Activated naive CD8-positive, alpha-beta T cell treated with anti-CD3 and anti-CD28 coated beads, Interleukin-2, amount 50 U/mL, for 24 hours (primary cell): ENCODE data around the gene SEMA4D.
A peak's percentile ranks its signal among the peaks of the same experiment; 100 is the strongest.

Source experiments
- ATAC-seq: fragments of 150-1000 bp; cut with Tn5 transposase; one replicate; pipeline ENCODE4 v1.10.0; 2021
- DNase-seq: peaks from one replicate; pipeline ENCODE4 v3.0.0; 2021
- H3K27ac Mint-ChIP-seq: one replicate; pipeline ENCODE4 v1.8.0; 2021; ENCODE audit warnings: mild to moderate bottlenecking, mixed read lengths
- H3K27me3 Mint-ChIP-seq: one replicate; pipeline ENCODE4 v1.8.0; 2021; ENCODE audit warnings: mixed read lengths
- H3K36me3 Mint-ChIP-seq: one replicate; pipeline ENCODE4 v1.8.0; 2021; ENCODE audit warnings: low read depth, mixed read lengths
- H3K4me1 Mint-ChIP-seq: one replicate; pipeline ENCODE4 v1.8.0; 2021; ENCODE audit warnings: mixed read lengths
- H3K4me3 Mint-ChIP-seq: one replicate; pipeline ENCODE4 v1.8.0; 2021; ENCODE audit warnings: mild to moderate bottlenecking, moderate library complexity, mixed read lengths
- H3K9me3 Mint-ChIP-seq: one replicate; pipeline ENCODE4 v1.8.0; 2021; ENCODE audit warnings: mixed read lengths

The SEMA4D gene

GRCh38 chr9:89398621-89399020 lies 99.3 kb downstream of the SEMA4D start:
- H3K27me3 Mint-ChIP-seq, result no peaks in the 10 kb centered on the region
- no peak overlapping the region for H3K4me3 Mint-ChIP-seq
- H3K9me3 Mint-ChIP-seq, result no peaks in the 10 kb centered on the region
- no peak for DNase-seq
- peaks cover 26% of the 10 kb centered on the region for H3K4me1 Mint-ChIP-seq
- H3K27ac Mint-ChIP-seq, result peak overlapping the region; percentile 89
- peaks cover 76% of the 10 kb centered on the region for H3K36me3 Mint-ChIP-seq
- no peak for ATAC-seq

GRCh38 chr9:89397471-89397870 lies 100.4 kb downstream of the SEMA4D start:
- H3K27me3 Mint-ChIP-seq, result no peaks in the 10 kb centered on the region
- no peak overlapping the region for H3K27ac Mint-ChIP-seq
- no peaks in the 10 kb centered on the region for H3K9me3 Mint-ChIP-seq
- peaks cover 81% of the 10 kb centered on the region for H3K36me3 Mint-ChIP-seq
- no peak overlapping the region for H3K4me3 Mint-ChIP-seq
- DNase-seq (no peak), ATAC-seq (no peak)
- peaks cover 24% of the 10 kb centered on the region for H3K4me1 Mint-ChIP-seq

- Mint-ChIP-seq H3K9me3 (no peaks in the 10 kb centered on the region), H3K4me1 (peaks cover 15% of the 10 kb centered on the region), H3K4me3 (no peak overlapping the region), H3K27me3 (no peaks in the 10 kb centered on the region), H3K27ac (peak overlapping the region; percentile 56), H3K36me3 (peaks cover 79% of the 10 kb centered on the region)
- DNase-seq (no peak), ATAC-seq (no peak)
Measured at GRCh38 chr9:89395931-89396710, 101.8 kb downstream of the SEMA4D start.

GRCh38 chr9:89394412-89394811 lies 103.5 kb downstream of the SEMA4D start:
- Mint-ChIP-seq H3K27ac (peak overlapping the region; percentile 17), H3K4me1 (peaks cover 2% of the 10 kb centered on the region), H3K4me3 (no peak overlapping the region), H3K27me3 (no peaks in the 10 kb centered on the region), H3K36me3 (peaks cover 79% of the 10 kb centered on the region), H3K9me3 (no peaks in the 10 kb centered on the region)
- no peak for ATAC-seq
- DNase-seq, result no peak

- Mint-ChIP-seq H3K36me3 (peaks cover 76% of the 10 kb centered on the region), H3K4me1 (no peaks in the 10 kb centered on the region), H3K27me3 (no peaks in the 10 kb centered on the region), H3K4me3 (no peak overlapping the region), H3K27ac (peak overlapping the region; percentile 35), H3K9me3 (no peaks in the 10 kb centered on the region)
- no peak for DNase-seq
- ATAC-seq, result no peak
Measured at GRCh38 chr9:89391585-89391984, 106.3 kb downstream of the SEMA4D start.

GRCh38 chr9:89390578-89391116 lies 107.3 kb downstream of the SEMA4D start:
- Mint-ChIP-seq H3K27me3 (no peaks in the 10 kb centered on the region), H3K36me3 (peaks cover 78% of the 10 kb centered on the region), H3K4me3 (no peak overlapping the region), H3K27ac (peak overlapping the region; percentile 52), H3K9me3 (no peaks in the 10 kb centered on the region), H3K4me1 (peaks cover 6% of the 10 kb centered on the region)
- ATAC-seq, result no peak
- DNase-seq, result no peak

GRCh38 chr9:89390068-89390555 lies 107.8 kb downstream of the SEMA4D start:
- no peak for DNase-seq
- Mint-ChIP-seq H3K4me1 (peaks cover 6% of the 10 kb centered on the region), H3K36me3 (peaks cover 78% of the 10 kb centered on the region), H3K27ac (peak overlapping the region; percentile 73), H3K9me3 (no peaks in the 10 kb centered on the region), H3K4me3 (no peak overlapping the region), H3K27me3 (no peaks in the 10 kb centered on the region)
- no peak for ATAC-seq

GRCh38 chr9:89388868-89389177 lies 109.1 kb downstream of the SEMA4D start:
- Mint-ChIP-seq H3K4me1 (peaks cover 14% of the 10 kb centered on the region), H3K9me3 (no peaks in the 10 kb centered on the region), H3K27ac (peak overlapping the region; percentile 73), H3K27me3 (no peaks in the 10 kb centered on the region), H3K4me3 (no peak overlapping the region), H3K36me3 (peaks cover 76% of the 10 kb centered on the region)
- no peak for DNase-seq
- no peak for ATAC-seq

- Mint-ChIP-seq H3K36me3 (peaks cover 76% of the 10 kb centered on the region), H3K9me3 (no peaks in the 10 kb centered on the region), H3K4me3 (no peak overlapping the region), H3K27me3 (no peaks in the 10 kb centered on the region), H3K27ac (peak overlapping the region; percentile 38), H3K4me1 (peaks cover 19% of the 10 kb centered on the region)
- DNase-seq, result no peak
- ATAC-seq, result no peak
Measured at GRCh38 chr9:89388084-89388867, 109.6 kb downstream of the SEMA4D start.

- H3K9me3 Mint-ChIP-seq, result no peaks in the 10 kb centered on the region
- H3K4me1 Mint-ChIP-seq, result peaks cover 29% of the 10 kb centered on the region
- peak overlapping the region; percentile 38 for H3K27ac Mint-ChIP-seq
- H3K4me3 Mint-ChIP-seq, result no peak overlapping the region
- H3K36me3 Mint-ChIP-seq, result peaks cover 74% of the 10 kb centered on the region
- no peak for DNase-seq
- H3K27me3 Mint-ChIP-seq, result no peaks in the 10 kb centered on the region
- ATAC-seq, result no peak
Measured at GRCh38 chr9:89387197-89387849, 110.6 kb downstream of the SEMA4D start.

- Mint-ChIP-seq H3K27ac (no peak overlapping the region), H3K27me3 (no peaks in the 10 kb centered on the region), H3K4me3 (no peak overlapping the region), H3K4me1 (peaks cover 34% of the 10 kb centered on the region), H3K36me3 (peaks cover 74% of the 10 kb centered on the region), H3K9me3 (no peaks in the 10 kb centered on the region)
- ATAC-seq (no peak), DNase-seq (no peak)
Measured at GRCh38 chr9:89386797-89387196, 111.1 kb downstream of the SEMA4D start.

GRCh38 chr9:89386206-89386605 lies 111.7 kb downstream of the SEMA4D start:
- Mint-ChIP-seq H3K27me3 (no peaks in the 10 kb centered on the region), H3K27ac (peak overlapping the region; percentile 76), H3K36me3 (peaks cover 76% of the 10 kb centered on the region), H3K4me3 (no peak overlapping the region), H3K9me3 (no peaks in the 10 kb centered on the region), H3K4me1 (peaks cover 39% of the 10 kb centered on the region)
- DNase-seq (no peak), ATAC-seq (no peak)

- Mint-ChIP-seq H3K27me3 (no peaks in the 10 kb centered on the region), H3K4me1 (peaks cover 47% of the 10 kb centered on the region), H3K4me3 (no peak overlapping the region), H3K36me3 (peaks cover 73% of the 10 kb centered on the region), H3K27ac (peak overlapping the region; percentile 77), H3K9me3 (no peaks in the 10 kb centered on the region)
- no peak for DNase-seq
- no peak for ATAC-seq
Measured at GRCh38 chr9:89384783-89385182, 113.1 kb downstream of the SEMA4D start.

- Mint-ChIP-seq H3K36me3 (peaks cover 76% of the 10 kb centered on the region), H3K9me3 (no peaks in the 10 kb centered on the region), H3K4me1 (peaks cover 50% of the 10 kb centered on the region), H3K27ac (peak overlapping the region; percentile 91), H3K27me3 (no peaks in the 10 kb centered on the region), H3K4me3 (no peak overlapping the region)
- DNase-seq, result no peak
- no peak for ATAC-seq
Measured at GRCh38 chr9:89383721-89384300, 114.1 kb downstream of the SEMA4D start.
